ENCODE measurements around the gene ASTL. TPM values are rescaled to one million over a fixed set of nuclear protein-coding genes. Genes with fewer than 3 reads are reported as not detected.

Gene ASTL
- total RNA-seq, 2 experiments from 2014 or later, result 0.34 TPM; not detected in 1

DNA sequence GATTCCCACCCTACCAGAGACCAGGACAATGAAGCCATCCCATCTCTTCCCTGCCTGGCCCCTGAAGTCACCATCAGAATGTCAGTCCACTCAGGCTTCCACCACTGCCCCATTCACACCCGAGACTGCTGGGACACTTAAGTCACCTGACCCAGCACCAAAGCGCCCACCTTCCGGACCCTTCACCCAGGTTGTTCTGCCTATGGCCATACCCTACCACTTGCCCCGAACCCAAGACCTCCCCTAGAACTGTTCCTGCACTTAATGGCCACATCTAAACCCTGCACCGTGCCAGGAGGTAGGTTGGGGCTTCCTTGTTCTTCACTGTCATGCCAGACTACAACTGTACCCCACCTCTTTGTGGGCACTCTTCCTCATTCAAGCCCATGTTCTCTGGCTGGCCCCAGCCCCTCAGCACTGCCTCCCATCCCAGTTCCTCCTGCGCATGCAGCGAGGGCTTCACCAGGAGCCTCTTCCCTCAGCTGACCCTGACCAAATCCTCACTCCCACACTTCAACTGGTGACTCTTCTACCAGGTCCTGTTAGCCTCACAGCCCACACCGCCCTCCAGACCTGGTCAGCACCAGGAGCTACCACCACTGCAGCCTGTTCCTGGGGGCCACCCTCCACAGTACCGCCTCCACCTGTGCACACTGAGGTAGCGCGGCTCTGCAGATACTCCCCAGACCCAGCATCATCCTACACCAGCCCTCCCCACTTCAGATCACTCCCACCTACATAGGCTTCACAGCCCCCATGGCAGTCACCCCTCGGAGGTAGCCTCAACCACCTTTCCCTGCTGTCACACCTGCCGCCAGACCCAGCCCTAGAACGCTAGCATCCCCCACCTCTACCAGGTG, 13.7 kb downstream of the ASTL start:
- peaks cover 17% of the 10 kb centered on the region for H3K27me3 Mint-ChIP-seq (ENCODE audit: low read depth)
- ChIA-PET CTCF (interaction anchor here (2.3 kb wide), 1 partner anchor 49 kb away, joined by 9 read pairs; no protein-coding TSS in a partner anchor), POLR2A (no interaction called here)
- H3K36me3 Mint-ChIP-seq (ENCODE audit: low read depth), result no peaks in the 10 kb centered on the region
- DNase-seq, result no peak
- ATAC-seq, result no peak
- H3K9me3 Mint-ChIP-seq (ENCODE audit: insufficient read depth), result no peaks in the 10 kb centered on the region
- no peak overlapping the region for H3K27ac Mint-ChIP-seq
- peaks cover 18% of the 10 kb centered on the region for H3K4me1 Mint-ChIP-seq (ENCODE audit: low read depth)
- no peak overlapping the region for H3K4me3 Mint-ChIP-seq

DNA sequence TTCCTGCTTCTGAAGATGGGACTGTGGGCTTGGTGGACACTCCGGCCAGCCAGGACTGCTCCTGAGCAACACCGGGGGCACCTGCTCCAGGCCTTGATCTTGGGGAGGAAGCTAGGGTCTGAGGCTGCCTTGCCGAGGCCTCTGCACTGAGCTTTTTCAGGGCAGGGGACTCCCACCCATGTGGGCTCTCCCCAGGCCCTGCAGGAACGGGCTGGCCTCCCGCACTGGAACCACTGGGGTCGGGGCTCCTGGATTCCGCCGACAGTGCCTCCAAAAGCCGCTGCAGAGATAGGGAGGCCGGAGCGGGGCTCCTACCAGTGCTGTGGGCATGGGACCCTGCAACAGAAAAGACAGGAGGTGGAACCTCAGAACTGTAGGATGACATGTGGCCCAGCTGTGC, 14.4 kb downstream of the ASTL start:
- no peak for ATAC-seq
- no peak overlapping the region for H3K27ac Mint-ChIP-seq
- H3K4me3 Mint-ChIP-seq, result no peak overlapping the region
- peaks cover 18% of the 10 kb centered on the region for H3K27me3 Mint-ChIP-seq (ENCODE audit: low read depth)
- CTCF ChIA-PET, result interaction anchor here (1.5 to 2.3 kb wide), 2 partner anchors 50 to 101 kb away, joined by 5 to 9 read pairs; no protein-coding TSS in a partner anchor
- no peaks in the 10 kb centered on the region for H3K36me3 Mint-ChIP-seq (ENCODE audit: low read depth)
- no peak for DNase-seq
- POLR2A ChIA-PET, result interaction anchor here (1.0 kb wide), 1 partner anchor 85 kb away, joined by 3 read pairs; the partner anchor contains the start of gene STARD7
- H3K4me1 Mint-ChIP-seq (ENCODE audit: low read depth), result peaks cover 15% of the 10 kb centered on the region
- no peaks in the 10 kb centered on the region for H3K9me3 Mint-ChIP-seq (ENCODE audit: insufficient read depth)

DNA sequence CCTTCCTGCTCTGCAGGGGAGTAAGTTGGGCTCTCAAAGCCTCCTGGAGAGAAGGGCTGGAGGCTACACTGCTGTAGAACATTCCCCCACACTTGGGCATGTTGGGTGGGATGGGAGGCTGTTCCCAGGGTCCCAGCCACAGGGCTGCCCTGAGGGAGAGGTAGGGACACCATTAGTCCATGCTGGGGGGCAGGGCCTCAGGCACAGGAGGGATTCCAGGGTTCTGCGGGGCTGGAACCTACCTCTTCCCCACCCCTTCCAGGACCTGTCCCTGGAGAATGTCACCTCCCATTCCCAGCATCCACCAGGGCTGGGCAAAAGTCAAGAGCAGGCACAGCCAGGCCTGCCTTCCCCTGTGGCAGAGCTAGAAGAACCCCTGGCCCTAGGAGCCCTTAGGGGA, 15.0 kb downstream of the ASTL start:
- H3K27me3 Mint-ChIP-seq (ENCODE audit: low read depth), result peaks cover 20% of the 10 kb centered on the region
- H3K27ac Mint-ChIP-seq, result no peak overlapping the region
- ChIA-PET POLR2A (interaction anchor here (1.0 kb wide), 1 partner anchor 85 kb away, joined by 3 read pairs; the partner anchor contains the start of gene STARD7), CTCF (interaction anchor here (1.5 to 2.3 kb wide), 2 partner anchors 51 to 101 kb away, joined by 5 to 9 read pairs; no protein-coding TSS in a partner anchor)
- peaks cover 15% of the 10 kb centered on the region for H3K4me1 Mint-ChIP-seq (ENCODE audit: low read depth)
- H3K36me3 Mint-ChIP-seq (ENCODE audit: low read depth), result no peaks in the 10 kb centered on the region
- no peak overlapping the region for H3K4me3 Mint-ChIP-seq
- no peaks in the 10 kb centered on the region for H3K9me3 Mint-ChIP-seq (ENCODE audit: insufficient read depth)
- ATAC-seq (no peak), DNase-seq (no peak)

DNA sequence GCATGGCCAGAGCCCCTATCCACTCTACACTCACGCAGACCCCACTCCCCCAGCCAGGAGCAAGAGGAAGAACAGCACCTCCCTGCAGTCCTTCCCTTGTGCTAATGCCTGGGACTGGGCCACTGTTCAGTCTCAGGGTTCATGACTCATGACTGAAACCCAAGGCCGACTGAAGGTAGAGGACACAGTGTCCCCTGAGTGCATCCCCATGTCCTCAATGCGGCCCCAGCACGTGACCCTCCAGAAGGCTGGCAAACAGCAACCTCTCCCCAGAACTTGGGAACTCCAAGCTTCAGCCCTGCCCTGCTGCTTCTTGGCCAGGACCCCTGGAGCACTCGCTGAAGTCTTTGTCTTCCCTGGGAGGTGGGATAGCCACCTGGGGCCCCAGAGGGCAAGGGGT, 15.9 kb downstream of the ASTL start:
- Mint-ChIP-seq H3K36me3 (ENCODE audit: low read depth) (no peaks in the 10 kb centered on the region), H3K4me1 (ENCODE audit: low read depth) (peaks cover 23% of the 10 kb centered on the region), H3K27ac (no peak overlapping the region), H3K9me3 (ENCODE audit: insufficient read depth) (no peaks in the 10 kb centered on the region), H3K27me3 (ENCODE audit: low read depth) (peaks cover 20% of the 10 kb centered on the region), H3K4me3 (no peak overlapping the region)
- ChIA-PET POLR2A (no interaction called here), CTCF (interaction anchor here (1.5 to 2.3 kb wide), 2 partner anchors 52 to 100 kb away, joined by 5 to 9 read pairs; no protein-coding TSS in a partner anchor)
- ATAC-seq (no peak), DNase-seq (no peak)

DNA sequence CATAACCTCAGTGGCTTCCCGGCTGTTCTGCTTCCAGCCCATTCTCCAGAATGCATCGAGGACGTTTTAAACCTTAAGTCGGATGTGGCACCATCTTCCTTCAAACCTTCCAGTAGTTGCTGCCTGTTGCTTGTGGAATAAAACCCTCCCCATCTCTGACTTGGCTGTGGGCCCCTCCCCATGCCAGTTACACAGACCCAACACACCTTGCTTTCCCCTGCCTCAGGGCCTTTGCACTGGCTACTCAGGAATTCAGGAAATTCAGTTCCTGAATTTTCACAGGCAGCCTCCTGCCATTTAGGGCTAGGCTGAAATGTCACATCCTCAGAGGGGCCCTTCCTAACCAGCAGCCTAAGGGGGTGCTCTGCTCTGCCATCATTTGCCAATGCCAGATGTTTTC, 16.9 kb downstream of the ASTL start:
- ATAC-seq (no peak), DNase-seq (no peak)
- peaks cover 20% of the 10 kb centered on the region for H3K27me3 Mint-ChIP-seq (ENCODE audit: low read depth)
- no peak overlapping the region for H3K27ac Mint-ChIP-seq
- no peak overlapping the region for H3K4me3 Mint-ChIP-seq
- no peaks in the 10 kb centered on the region for H3K9me3 Mint-ChIP-seq (ENCODE audit: insufficient read depth)
- H3K4me1 Mint-ChIP-seq (ENCODE audit: low read depth), result peaks cover 26% of the 10 kb centered on the region
- ChIA-PET CTCF (no interaction called here), POLR2A (no interaction called here)
- H3K36me3 Mint-ChIP-seq (ENCODE audit: low read depth), result no peaks in the 10 kb centered on the region

DNA sequence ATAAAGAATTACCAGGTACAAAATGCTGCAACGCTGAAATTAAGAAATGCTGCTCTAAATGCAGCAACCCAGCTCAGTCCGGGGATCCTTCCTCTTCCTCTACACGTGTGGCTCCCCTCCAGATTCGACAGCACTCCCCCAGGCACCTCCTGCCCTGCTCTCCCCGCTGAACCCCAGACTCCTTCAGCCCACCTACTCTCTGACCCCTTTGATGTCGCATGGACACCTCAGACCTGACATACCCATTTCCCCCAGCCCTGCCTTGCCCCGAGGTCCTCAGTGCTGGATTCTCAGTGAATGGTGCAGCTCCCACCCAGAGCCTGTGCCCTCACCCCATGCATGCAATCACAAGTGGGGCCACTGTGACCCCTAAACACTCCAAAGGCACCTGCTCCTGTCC, 17.3 kb downstream of the ASTL start:
- peak overlapping the region; percentile 39 for H3K27ac Mint-ChIP-seq
- ATAC-seq, result no peak

DNA sequence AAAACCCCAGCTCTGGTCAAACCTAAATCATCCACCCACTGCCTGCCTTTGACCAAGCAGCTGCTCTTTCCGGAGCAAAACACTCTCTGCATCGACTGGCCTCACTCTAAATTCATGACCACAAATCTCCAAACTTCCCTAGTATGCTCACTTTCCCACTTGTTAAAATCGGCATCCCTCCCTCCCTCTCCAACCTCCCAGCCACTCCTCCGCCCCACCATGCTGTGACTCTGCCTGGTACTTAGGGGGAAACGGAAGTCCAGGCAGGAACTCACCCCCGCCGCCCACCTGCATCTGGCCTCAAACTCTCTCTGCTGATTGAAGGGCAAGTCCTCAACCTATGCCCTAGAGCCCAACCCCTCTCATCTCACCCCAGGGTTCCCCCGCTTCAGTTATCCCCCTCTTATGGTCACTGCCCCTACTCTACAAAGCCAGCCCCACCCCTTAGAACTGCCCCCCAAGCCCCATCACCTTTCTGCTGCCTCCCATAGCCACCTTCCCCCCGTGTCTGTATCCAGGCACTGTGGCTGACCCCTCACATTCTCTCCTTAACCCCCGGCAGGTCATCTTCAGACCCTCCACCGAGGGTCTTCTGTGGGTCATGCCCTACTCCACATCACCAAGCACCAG, 18.1 kb downstream of the ASTL start:
- DNase-seq (no peak), ATAC-seq (no peak)
- H3K4me1 Mint-ChIP-seq (ENCODE audit: low read depth), result peaks cover 30% of the 10 kb centered on the region
- ChIA-PET POLR2A (no interaction called here), CTCF (interaction anchor here (2.5 kb wide), 1 partner anchor 127 kb away, joined by 21 read pairs; no protein-coding TSS in a partner anchor)
- H3K9me3 Mint-ChIP-seq (ENCODE audit: insufficient read depth), result no peaks in the 10 kb centered on the region
- no peak overlapping the region for H3K4me3 Mint-ChIP-seq
- no peaks in the 10 kb centered on the region for H3K36me3 Mint-ChIP-seq (ENCODE audit: low read depth)
- H3K27ac Mint-ChIP-seq, result no peak overlapping the region
- H3K27me3 Mint-ChIP-seq (ENCODE audit: low read depth), result peaks cover 31% of the 10 kb centered on the region

More for the DNA sequence above, 17.3 kb downstream of the ASTL start:
- no peak for DNase-seq
- H3K36me3 Mint-ChIP-seq (ENCODE audit: low read depth), result no peaks in the 10 kb centered on the region
- peaks cover 23% of the 10 kb centered on the region for H3K27me3 Mint-ChIP-seq (ENCODE audit: low read depth)
- no peaks in the 10 kb centered on the region for H3K9me3 Mint-ChIP-seq (ENCODE audit: insufficient read depth)
- no peak overlapping the region for H3K4me3 Mint-ChIP-seq
- H3K4me1 Mint-ChIP-seq (ENCODE audit: low read depth), result peaks cover 26% of the 10 kb centered on the region
- ChIA-PET CTCF (no interaction called here), POLR2A (no interaction called here)

DNA sequence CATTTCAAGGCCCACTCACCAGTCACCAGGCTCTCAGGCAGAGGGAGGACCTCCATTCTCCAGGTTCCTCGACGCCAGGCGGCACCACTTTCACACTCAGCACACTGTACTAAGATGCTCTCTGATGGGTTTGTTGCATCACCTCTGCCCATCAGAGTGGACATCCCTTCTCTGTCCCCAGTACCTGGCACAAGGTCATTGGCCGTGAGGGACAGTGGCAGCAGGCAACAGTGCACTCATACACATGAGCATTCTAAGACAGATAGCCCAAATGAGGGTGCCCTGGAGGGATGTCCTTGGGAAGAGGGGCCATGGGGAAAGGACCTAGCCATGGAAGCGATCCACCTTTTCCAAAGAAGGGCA, 18.9 kb downstream of the ASTL start:
- Mint-ChIP-seq H3K4me1 (ENCODE audit: low read depth) (peaks cover 30% of the 10 kb centered on the region), H3K4me3 (no peak overlapping the region), H3K36me3 (ENCODE audit: low read depth) (no peaks in the 10 kb centered on the region), H3K9me3 (ENCODE audit: insufficient read depth) (no peaks in the 10 kb centered on the region), H3K27ac (no peak overlapping the region), H3K27me3 (ENCODE audit: low read depth) (peaks cover 33% of the 10 kb centered on the region)
- ChIA-PET CTCF (interaction anchor here (1.4 to 3.3 kb wide), 3 partner anchors 19 to 126 kb away, joined by 10 to 26 read pairs (median 21); partner anchors contain the start of gene ASTL), POLR2A (no interaction called here)
- ATAC-seq, result no peak
- no peak for DNase-seq

DNA sequence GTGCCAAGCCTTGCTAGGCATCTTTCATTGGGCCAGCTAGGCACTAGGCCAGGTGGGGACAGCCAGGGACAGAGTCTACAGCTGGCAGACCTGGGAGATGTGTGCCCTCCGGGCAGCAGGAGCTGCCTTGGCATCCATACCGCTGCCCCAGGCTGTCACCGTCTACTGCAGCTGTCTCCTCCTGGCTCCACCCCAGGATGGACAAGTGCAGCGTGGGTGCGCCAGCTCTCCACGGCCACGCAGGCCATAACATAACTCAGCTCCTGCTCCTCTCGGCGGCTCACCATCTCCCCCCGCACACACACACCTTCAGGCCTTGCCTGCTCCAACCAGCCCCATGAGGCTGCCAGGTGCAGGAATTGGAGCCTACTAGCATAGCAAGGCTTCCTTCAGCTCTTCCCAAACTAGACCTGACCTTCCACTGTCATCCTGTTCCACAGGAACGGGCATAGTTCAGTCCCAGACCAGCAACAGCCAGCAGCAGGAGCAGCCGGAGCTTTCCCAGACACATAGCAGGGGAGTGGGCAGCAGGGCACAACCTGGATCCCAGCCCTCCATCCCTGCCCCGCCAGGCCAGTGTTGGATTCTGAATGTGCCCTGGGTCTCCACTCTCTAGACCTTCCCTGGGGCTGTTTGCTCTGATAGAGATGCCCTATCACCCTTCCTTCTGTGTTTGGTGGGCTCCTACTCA, 19.5 kb downstream of the ASTL start:
- Mint-ChIP-seq H3K36me3 (ENCODE audit: low read depth) (no peaks in the 10 kb centered on the region), H3K4me1 (ENCODE audit: low read depth) (peaks cover 30% of the 10 kb centered on the region), H3K27ac (no peak overlapping the region), H3K9me3 (ENCODE audit: insufficient read depth) (no peaks in the 10 kb centered on the region), H3K27me3 (ENCODE audit: low read depth) (peaks cover 33% of the 10 kb centered on the region), H3K4me3 (no peak overlapping the region)
- POLR2A ChIA-PET, result no interaction called here
- CTCF ChIA-PET, result interaction anchor here (0.6 to 3.3 kb wide), 6 partner anchors 12 to 126 kb away, joined by 3 to 26 read pairs (median 16); partner anchors contain the start of gene ASTL
- DNase-seq, result no peak
- no peak for ATAC-seq

DNA sequence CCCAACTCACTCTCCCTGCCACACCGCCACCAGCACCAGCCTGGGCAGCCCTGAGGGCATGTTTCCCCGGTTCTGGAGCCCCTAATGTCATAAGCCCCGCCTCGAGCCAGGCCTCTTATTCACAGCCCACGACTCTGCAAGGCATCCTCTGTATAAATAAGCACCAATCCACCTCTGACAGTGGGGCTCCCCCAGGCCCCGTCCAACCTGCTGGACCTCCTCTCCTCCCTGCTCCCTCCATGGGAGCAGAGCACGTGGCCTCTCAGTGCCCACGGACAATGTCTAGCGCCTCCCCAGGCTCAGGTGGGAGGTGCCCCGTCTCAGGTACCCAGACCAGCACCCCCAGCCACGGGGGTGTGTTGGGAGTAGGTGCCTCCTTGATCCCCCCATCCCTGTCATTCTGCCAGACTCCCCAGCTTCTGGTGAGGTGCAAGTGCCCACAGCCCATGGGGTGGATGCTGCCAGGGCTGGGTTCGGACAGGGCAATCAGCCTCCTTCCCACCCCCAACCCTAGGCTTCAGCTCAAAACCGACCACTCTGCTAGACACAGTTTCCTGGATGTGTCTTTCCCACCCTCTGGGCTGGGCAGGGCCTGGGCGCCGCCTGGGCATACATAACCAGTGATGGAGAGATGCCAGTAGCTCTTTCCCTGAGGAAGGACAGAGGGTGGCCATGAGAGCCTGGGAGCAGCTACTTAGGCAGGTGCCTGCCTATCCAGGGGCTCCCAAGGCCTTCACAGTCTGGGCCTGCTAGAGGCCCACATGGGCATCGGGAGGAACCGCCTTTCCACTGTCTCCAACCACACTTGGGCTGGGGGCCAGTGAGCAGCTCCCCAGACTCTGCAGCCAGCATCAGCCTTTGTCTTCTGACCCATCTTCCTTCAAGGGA, 20.4 kb downstream of the ASTL start:
- H3K36me3 Mint-ChIP-seq (ENCODE audit: low read depth), result no peaks in the 10 kb centered on the region
- peaks cover 30% of the 10 kb centered on the region for H3K4me1 Mint-ChIP-seq (ENCODE audit: low read depth)
- peaks cover 33% of the 10 kb centered on the region for H3K27me3 Mint-ChIP-seq (ENCODE audit: low read depth)
- H3K9me3 Mint-ChIP-seq (ENCODE audit: insufficient read depth), result no peaks in the 10 kb centered on the region
- ATAC-seq (no peak), DNase-seq (no peak)
- POLR2A ChIA-PET, result interaction anchor here (1.8 kb wide), 1 partner anchor 126 kb away, joined by 9 read pairs; the partner anchor contains the start of gene ANKRD36C
- H3K27ac Mint-ChIP-seq, result no peak overlapping the region
- peak overlapping the region; percentile 36 for H3K4me3 Mint-ChIP-seq
- CTCF ChIA-PET, result interaction anchor here (0.6 to 4.3 kb wide), 25 partner anchors 10 to 149 kb away, joined by 3 to 30 read pairs (median 5); partner anchors contain the start of genes ASTL and STARD7

Data from activated CD8-positive, alpha-beta T cell treated with anti-CD3 and anti-CD28 coated beads, Interleukin-2, amount 10 ng/mL, durations not matched to agents 7 days and 5 days (primary cell).